Hematopoietic multipotent progenitor cell (in vitro differentiated cells): ENCODE results near the gene KNG1. TPM values are rescaled to one million over a fixed set of nuclear protein-coding genes. Genes with fewer than 3 reads are reported as not detected.
A peak's percentile ranks its signal among the peaks of the same experiment; 100 is the strongest.

Experiments
- DNase-seq, 3 donors: peaks; one replicate each; pipeline ENCODE4 v3.0.0-alpha.2; 2011 to 2015; ENCODE audit warnings: low read depth in 2 of 3, low spot score in 2 of 3
- total RNA-seq: library from RNA; depleted of rRNA; stranded (reverse); fragments of >200 nt; gene quantifications from one replicate; pipeline ENCODE4 v1.2.3, GENCODE V29; 2012

KNG1 gene
- total RNA-seq, 1 donor: not detected

DNA sequence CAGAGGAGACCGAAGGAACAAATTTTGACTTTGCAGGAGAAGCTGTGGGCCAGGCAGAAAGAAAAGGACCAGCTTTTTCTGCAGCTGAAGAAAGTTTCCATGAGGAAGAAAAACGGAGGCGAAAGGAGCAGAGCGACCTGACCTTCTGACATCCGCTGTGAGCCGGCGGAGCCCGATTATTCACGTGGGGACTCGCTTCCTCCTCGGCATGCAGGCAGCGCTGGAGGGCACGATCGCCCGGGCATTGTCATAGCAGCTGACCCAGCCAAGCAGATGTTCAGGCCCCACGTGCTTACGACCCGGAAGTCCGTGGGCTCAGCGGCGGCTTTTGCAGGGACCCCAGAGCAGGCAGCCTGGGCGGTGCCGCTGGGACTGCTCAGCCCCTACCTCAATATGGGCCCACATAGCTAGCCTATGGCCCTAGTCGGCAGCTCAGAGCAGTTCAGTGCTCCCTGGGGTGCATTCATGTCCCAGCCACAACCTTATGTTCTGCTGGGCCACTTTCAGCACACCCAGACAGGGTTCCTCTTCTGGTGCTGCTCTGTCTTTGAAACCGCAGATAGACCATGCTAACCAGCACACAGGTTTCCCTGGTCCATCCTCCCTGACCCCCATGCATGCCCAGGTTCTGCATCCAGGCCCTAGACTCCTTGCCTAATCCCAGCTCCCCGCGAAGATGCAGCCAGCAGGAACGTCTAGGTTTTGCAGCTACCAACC is 55.7 kb downstream of the KNG1 start:
- peak in 2 of 3 donors; percentile 76 to 77 for DNase-seq

DNA sequence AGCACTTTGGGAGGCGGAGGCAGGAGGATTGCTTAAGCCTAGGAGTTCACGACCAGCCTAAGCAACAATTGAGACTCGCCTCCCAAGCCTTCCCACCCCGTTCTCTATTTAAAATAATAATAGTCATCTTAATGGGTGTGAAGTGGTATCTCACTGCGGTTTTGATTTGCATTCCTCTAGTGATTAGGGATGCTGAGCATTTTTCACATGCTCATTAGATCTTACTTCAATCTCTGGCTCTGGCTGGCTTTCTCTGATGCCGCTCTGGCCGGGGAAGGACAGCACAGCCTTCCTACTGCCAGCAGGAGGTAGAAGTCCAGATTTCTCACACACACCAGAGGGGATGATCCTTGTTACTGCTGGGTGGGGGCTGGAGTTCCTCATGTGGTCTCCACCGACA is 58.8 kb downstream of the KNG1 start:
- no peak for DNase-seq

GRCh38 chr3:186779204-186779603 is 62.0 kb downstream of the KNG1 start:
- no peak for DNase-seq

GRCh38 chr3:186782542-186783057 is 65.4 kb downstream of the KNG1 start:
- peak in 1 of 3 donors; percentile 34 for DNase-seq

- peak; percentile 92 to 94 (median 94) for DNase-seq
These were observed 66.0 kb downstream of the KNG1 start, which contains the start of gene EIF4A2 for GRCh38 chr3:186783058-186783730. Gene EIF4A2, plus strand, starts transcription at chr3:186783577. Its CDS starts 34 bp downstream, at chr3:186783611.

GRCh38 chr3:186783731-186784515 is 66.8 kb downstream of the KNG1 start:
- DNase-seq: peak; percentile 60 to 83 (median 82)

DNA sequence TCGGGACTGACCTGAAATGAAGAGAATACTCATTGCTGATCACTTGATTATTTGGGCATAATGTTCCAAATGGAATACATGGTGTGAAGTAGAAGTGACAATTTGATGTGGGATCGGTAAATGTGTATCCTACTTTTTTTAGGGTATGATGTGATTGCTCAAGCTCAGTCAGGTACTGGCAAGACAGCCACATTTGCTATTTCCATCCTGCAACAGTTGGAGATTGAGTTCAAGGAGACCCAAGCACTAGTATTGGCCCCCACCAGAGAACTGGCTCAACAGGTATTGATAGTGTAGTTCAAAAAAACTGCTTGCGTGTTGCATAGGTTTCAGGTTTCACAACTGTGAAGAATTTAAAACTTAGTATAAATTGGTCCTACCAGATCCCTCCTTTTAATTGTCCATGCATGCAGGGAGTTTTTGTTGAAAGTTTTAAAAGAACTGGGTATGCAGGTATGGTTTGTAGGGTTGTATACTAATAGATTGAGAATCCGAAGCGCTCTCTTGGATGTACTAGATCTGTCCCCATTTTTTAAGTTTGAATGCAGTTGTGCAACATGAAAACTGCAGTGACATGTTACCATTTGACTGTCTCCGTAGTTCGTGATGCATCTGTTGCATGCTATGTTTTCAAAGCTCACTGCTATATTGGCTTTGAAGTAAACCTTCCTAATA is 67.8 kb downstream of the KNG1 start:
- DNase-seq: no peak

GRCh38 chr3:186785495-186786018 is 68.4 kb downstream of the KNG1 start:
- DNase-seq: no peak

DNA sequence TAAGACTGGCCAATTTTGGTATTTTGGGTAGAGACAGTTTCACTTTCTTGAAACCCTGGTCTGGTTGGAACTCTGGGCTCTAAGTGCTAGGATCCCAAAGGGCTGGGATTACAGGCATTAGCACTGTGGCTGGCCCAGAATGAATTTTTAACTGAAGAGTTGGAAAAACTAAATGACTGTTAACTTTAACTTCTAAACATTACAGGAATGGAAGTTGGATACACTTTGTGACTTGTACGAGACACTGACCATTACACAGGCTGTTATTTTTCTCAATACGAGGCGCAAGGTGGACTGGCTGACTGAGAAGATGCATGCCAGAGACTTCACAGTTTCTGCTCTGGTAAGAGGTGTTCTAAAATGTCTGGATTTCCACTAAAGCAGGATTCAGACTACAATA is 69.8 kb downstream of the KNG1 start:
- DNase-seq: no peak

DNA sequence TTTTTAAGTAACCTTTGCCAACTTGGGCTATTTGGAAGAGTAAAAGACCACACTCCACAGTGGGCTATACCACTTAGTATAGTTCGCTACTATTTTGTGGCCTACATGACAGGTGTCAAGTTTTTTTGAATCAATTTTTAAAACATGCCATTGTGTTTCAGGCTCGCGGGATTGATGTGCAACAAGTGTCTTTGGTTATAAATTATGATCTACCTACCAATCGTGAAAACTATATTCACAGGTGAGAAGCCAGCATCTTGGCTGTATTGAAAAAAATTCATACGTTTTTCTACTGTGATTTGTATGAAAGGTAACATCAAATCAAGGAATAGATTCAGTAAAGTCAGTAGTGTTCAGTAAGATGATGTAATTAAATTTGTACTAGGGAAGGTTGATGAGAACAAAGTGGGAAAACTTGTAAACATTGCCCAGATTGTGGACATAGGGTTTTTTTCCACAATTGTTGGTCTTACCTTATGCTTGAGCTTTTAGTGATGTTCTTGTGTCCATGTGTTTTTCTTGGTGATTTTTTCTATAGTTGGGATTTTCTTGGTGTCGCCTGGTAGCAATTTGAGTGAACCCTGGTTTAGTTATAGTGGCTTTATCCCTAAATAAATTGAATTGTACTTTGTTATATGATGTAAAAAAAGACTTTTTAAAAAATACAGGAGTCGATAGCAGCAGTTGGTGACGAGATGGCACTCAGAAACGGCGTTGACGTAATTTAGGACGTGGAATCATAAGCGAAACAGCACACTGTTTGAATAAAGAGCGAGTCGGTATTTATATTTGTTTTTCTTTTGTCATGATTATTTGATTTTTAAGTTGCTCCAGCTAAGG is 70.7 kb downstream of the KNG1 start:
- DNase-seq: no peak

DNA sequence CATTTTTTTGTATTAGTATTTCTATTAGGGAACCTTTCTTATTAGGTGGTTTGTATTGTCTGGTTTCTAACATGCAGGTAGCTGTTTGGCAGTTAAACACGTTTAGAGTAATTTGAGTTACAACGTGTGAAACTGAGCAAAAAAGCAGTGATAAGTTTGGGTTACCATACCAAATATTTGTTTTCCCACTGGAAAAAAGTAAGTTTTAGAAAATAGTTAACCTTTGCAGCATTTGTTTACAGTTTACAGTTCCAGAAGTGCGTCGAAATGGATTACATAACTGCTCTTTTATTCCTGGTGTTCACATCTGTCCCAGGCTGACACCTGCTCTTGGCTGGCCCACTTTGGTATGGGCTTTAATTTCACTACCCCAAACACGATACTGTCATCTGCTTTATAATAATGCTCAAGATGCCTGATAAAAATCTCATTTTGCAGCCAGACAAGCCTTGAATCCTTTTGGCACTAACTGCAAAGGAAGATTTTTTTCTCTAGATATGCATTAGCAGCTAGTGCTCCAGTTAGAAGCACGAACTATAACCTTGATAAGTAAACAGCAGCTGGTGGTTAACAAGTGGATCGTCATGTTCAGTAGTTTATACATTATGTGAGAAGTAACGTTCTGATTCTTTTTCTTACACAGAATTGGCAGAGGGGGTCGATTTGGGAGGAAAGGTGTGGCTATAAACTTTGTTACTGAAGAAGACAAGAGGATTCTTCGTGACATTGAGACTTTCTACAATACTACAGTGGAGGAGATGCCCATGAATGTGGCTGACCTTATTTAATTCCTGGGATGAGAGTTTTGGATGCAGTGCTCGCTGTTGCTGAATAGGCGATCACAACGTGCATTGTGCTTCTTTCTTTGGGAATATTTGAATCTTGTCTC is 71.6 kb downstream of the KNG1 start:
- peak in 1 of 3 donors; percentile 25 for DNase-seq

- DNase-seq: peak in 1 of 3 donors; percentile 18
These were observed 72.5 kb downstream of the KNG1 start for GRCh38 chr3:186789554-186790260.

- DNase-seq: peak in 1 of 3 donors; percentile 22
These were observed 73.3 kb downstream of the KNG1 start for GRCh38 chr3:186790261-186790981.
